Stimulated activated CD4-positive, alpha-beta T cell treated with anti-CD3 and anti-CD28 coated beads, Interleukin-4, amount 100 ng/mL, for 4 hours (primary cell): ENCODE data around the gene IPO4.

ENCODE experiments used
- DNase-seq, 2 experiments: peaks; one replicate each; pipeline ENCODE4 v3.0.0-alpha.2; 2020

Gene IPO4

DNA sequence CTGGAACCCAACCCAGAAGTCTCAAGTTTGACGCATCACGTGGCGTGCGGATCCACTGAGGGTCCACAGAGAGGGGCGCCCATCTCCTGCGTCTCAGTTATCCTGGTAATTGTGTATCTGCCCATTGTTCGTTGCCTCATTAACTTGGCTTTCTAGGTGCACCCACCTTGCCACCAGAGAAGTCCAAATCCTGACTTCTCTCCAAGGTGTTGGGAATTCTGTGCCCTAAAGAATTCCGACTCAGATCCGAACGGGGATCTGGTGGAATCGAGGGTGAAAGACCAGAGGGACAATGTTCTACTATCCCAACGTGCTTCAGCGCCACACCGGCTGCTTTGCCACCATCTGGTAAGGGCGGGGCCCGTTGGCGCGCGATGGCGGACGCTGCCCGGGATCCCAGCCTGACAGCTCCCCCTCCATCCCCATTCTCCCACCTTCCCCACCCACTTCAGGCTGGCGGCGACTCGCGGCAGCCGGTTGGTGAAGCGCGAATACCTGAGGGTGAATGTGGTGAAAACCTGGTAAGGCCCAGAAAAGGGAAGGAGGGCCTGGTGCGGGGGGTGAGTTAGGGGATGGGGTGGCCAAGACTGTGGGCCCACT, 16.3 kb downstream of the IPO4 start:
- DNase-seq, result no peak

DNA sequence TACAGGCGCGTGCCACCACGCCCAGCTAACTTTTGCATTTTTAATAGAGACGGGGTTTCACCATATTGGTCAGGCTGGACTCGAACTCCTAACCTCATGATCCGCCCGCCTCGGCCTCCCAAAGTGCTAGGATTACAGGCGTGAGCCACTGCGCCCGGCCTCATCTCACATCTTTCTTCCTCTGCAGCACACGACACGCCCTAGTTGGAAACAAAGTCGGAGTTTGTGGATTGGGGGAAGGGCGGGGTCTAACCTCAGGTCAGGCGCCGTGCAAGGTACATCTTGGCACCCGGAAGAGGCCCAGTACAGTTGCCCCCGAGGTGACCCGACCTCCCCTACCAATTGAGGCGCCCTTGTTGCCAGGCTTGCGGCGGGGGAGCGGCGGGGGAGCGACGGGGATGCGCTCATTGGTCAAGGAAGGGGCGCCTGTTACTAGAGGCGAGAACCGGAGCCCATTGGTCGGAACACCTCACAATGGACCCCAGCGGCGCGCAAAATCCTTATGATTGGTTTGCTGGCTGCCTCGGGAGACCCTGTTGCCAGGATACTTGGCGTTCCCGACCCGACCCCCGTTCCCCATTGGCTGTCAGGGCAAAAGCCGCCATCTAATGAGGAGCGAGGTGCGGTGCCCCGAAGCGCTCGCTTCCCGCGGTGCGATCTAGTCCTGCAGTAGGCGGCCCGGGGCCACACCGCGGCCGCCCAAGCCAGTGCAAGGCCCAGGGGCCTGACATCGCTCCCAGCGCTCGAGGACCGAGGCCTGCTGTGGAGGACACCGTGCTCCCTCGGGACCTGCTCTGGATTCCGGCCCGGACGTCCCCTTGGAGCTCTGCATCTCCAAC, 17.0 kb downstream of the IPO4 start, which contains the start of gene REC8:
REC8 (plus strand) TSS at position 659 of the 839 bp plus-strand sequence. CDS start 473 bp downstream, outside the sequence.
- peak; percentile 50 to 51 for DNase-seq

- DNase-seq, result no peak
These were observed 21.0 kb downstream of the IPO4 start for GRCh38 chr14:24167469-24168114.

GRCh38 chr14:24165785-24166184, 22.8 kb downstream of the IPO4 start:
- no peak for DNase-seq

GRCh38 chr14:24164518-24164991, 24.1 kb downstream of the IPO4 start:
- DNase-seq, result no peak

- DNase-seq, result peak in 1 of 2 experiments; percentile 31
These were observed 26.5 kb downstream of the IPO4 start for GRCh38 chr14:24162093-24162492.

DNA sequence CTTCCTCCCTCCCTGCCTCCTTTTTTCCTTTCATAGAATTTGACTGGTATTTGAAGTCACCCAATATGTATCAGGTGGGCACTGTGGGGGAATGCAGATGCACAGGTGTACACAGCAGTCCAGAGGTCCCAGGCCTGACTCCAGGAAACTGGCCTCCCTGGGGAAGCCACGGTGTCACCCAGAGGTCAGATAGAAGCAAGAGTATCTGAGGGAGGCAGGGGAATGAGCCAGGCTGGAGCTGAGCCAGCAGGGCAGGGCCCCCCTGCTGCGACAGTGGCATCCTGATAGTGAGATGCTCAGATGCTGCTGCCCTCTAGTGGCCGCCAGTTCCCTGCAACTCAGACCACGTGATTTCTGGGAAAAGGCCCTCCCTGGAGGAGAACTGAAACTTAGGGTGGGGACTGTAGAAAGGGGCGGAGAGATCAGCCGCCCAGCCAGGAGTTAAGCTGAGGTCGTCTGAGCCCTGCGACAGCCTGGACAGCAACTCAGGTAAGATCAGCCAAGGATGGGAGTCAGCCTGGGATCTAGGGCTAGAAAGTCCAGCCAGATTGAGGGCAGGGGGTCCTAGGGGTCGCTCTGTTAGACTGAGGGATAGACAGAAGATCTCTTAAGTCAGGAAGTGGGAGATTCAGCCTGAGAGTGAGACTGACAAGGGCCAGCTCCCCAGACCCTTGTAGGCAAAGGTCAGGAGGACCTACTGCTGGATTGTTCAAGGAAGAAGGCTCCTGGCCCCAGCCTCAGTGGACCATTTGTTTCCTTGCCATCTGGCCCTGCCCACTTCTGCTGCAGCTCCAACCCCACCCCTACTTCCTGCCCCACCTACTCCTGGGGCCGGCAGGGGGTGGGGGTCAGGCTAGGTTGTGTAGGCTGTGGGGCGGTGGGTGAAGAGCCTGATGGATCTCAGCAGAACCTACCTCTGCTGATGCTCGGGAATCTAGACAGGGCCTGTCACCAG, 27.5 kb downstream of the IPO4 start, which contains the start of gene IRF9:
IRF9 (plus strand) TSS at position 416 of the 955 bp plus-strand sequence. CDS start 880 bp downstream, outside the sequence.
- peak; percentile 95 for DNase-seq

DNA sequence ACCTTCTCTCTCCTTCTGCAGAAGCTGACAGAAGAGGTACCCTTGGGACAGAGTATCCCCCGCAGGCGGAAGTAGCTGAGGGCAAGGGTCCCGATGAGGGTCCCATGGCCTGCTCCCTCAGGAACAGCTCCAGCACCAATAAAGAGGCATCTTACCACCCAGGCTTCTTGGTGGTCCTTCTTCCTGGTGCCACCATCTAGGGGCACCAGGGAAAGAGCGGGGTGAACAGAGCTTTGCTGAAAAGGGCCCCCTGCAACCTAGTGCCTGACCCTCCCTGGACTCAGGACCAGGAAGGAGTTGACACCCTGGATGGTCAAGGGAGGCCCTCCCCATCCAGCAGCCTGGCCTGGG, 28.1 kb downstream of the IPO4 start:
- no peak for DNase-seq

- DNase-seq, result no peak
These were observed 28.7 kb downstream of the IPO4 start for GRCh38 chr14:24159777-24160498.

DNA sequence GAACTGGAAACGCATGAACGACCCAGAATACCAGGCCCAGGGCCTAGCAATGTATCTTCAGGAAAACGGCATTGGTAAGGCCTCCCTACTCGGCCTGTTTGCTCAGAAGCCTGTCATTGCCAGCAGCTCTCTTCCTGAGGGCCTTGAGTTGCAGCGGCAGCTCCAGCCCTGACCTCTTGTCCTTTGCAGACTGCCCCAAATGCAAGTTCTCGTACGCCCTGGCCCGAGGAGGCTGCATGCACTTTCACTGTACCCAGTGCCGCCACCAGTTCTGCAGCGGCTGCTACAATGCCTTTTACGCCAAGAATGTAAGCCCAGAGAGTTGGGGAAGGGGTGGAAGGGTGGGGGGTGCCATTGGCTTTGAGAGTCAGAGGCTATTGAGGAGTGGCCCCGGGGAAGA, 31.3 kb downstream of the IPO4 start:
- DNase-seq, result no peak

DNA sequence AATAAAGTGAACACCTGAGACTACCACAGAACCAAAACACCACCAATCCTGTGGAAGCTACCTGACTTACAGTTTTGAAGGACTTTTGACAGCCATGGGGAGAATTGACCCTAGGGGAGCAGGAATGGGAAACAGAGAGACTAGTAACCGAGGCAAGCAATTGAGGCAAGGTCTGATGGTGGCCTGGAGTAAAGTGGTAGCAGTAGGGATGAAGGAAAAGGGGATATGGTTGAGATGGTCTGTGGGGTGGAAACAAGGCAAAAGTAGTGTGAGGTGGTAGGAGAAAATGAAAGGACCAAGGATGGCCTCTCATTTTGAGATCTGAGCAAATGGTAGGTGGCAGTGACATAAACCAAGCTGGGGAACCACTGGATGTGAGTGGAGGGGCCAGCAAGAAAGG, 31.8 kb downstream of the IPO4 start:
- no peak for DNase-seq

- DNase-seq, result no peak
These were observed 33.5 kb downstream of the IPO4 start for GRCh38 chr14:24155100-24155499.

DNA sequence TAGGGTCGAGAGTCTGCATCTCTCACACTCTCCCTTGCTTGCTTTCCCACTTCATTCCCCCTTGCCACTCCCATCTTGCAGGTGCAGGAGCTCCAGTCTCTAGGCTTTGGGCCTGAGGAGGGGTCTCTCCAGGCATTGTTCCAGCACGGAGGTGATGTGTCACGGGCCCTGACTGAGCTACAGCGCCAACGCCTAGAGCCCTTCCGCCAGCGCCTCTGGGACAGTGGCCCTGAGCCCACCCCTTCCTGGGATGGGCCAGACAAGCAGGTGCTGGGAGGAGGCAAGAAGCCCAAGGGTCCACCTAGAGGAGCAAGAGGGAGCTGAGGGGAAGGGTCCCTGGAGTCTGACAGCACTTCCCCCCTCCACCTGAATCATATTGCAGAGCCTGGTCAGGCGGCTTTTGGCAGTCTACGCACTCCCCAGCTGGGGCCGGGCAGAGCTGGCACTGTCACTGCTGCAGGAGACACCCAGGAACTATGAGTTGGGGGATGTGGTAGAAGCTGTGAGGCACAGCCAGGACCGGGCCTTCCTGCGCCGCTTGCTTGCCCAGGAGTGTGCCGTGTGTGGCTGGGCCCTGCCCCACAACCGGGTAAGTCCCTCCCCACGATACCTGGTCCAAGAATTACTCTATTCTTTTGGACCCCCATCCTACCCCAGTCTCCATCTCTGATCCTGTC, 37.1 kb downstream of the IPO4 start:
- no peak for DNase-seq

- no peak for DNase-seq
These were observed 37.6 kb downstream of the IPO4 start for GRCh38 chr14:24150993-24151392.

GRCh38 chr14:24150567-24150966, 38.0 kb downstream of the IPO4 start:
- no peak for DNase-seq

DNA sequence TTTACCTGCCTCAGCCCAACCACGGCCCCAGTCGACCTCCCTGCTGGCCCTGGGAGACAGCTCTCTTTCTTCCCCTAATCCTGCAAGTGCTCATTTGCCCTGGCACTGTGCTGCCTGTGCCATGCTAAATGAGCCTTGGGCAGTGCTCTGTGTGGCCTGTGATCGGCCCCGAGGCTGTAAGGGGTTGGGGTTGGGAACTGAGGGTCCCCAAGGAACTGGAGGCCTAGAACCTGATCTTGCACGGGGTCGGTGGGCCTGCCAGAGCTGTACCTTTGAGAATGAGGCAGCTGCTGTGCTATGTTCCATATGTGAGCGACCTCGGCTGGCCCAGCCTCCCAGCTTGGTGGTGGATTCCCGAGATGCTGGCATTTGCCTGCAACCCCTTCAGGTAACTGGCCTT, 38.6 kb downstream of the IPO4 start:
- DNase-seq, result no peak

DNA sequence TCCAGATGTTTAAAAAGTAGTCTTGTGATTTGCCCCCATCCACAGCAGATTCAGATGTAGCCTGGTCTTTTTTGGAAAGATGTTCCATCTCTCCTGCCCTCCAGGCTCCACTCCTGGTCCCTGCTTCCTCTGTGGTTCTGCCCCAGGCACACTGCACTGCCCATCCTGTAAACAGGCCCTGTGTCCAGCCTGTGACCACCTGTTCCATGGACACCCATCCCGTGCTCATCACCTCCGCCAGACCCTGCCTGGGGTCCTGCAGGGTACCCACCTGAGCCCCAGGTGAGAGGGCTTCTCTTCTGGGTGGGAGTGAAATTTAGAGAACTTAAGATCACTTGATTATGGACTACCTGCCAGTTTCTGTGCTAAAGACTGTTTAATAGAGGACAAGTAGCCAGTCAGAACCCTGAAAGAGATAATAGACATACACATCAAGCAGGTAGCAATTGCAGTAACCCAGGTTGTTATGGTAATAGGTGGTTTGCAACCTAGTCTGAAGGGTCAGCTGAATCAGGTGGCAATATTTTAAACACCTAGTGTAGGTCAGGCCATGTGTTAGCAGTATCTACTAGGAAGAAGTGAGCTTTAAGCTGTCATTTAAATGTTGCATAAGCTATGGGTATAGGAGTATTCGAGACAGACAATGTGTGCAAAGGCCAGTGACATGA, 39.2 kb downstream of the IPO4 start:
- DNase-seq, result no peak

- DNase-seq, result no peak
These were observed 40.7 kb downstream of the IPO4 start for GRCh38 chr14:24147761-24148428.

DNA sequence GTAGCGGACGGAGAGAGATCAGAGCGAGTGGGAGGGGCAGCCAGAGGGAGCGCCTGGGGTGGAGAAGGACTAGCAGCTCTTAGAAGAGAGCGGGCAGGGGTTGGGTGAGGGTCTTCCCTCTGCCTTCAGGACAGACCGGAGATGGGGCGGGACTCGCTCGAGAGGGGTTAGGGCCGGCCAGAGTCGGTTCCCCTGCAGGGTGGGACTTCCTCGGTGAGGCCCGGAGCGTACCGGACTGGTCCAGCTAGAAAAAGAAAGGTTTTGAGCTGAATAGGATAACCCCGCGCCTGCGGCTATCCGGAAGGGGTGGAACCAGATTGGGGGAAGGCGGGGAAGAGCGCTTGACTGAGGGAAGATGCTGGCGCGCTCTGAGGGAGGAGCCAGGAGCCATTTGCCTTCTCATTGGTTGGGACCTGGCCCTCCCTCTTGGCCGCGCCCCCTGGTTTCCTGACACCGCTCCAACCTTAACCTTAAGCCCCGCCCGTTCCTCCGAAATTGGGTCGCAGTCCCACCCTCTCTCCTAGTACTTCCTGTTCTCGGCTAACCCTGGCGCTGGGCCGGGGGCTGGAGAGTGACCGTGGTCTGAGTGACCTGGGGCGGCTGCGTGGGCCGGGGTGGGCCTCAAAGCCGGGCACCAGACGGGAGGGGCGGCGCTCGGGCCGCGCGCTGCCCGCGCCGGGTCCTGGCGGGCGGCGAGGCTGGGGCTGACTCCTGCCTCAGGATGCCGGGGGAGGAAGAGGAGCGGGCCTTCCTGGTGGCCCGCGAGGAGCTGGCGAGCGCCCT, 41.4 kb downstream of the IPO4 start, which contains the start of gene RNF31:
RNF31 (plus strand) TSS at position 521 of the 783 bp plus-strand sequence; CDS start at position 722, 201 bp downstream.
- DNase-seq, result peak; percentile 95 to 98
